IMR-90 (cell line): ENCODE measurements around the gene DHDDS.

ENCODE experiments used
- CEBPB ChIP-seq: IDR thresholded peaks from 2 replicates; pipeline ENCODE4 v1.6.1; 2012; ENCODE audit warnings: low read depth, low read length, improper control_type of control experiment
- FOS ChIP-seq: fragments of 150-350 bp; IDR thresholded peaks from 2 replicates; pipeline ENCODE4 v1.6.1; 2016; ENCODE audit warnings: low read depth, low read length
- MAFK ChIP-seq: IDR thresholded peaks from 2 replicates; pipeline ENCODE4 v1.6.1; 2012; ENCODE audit warnings: low read depth, low read length, improper control_type of control experiment
- MAZ ChIP-seq: IDR thresholded peaks from 2 replicates; pipeline ENCODE4 v1.6.1; 2012; ENCODE audit warnings: low read depth, mild to moderate bottlenecking, low read length, improper control_type of control experiment, moderate library complexity, borderline replicate concordance
- MXI1 ChIP-seq: IDR thresholded peaks from 2 replicates; pipeline ENCODE4 v1.6.1; 2012; ENCODE audit warnings: low read depth, mild to moderate bottlenecking, low read length, moderate library complexity, borderline replicate concordance
- NFE2L2 ChIP-seq: fragments of 150-350 bp; IDR thresholded peaks from 2 replicates; pipeline ENCODE4 v1.6.1; 2016; ENCODE audit warnings: low read depth, mild to moderate bottlenecking, low read length
- POLR2A ChIP-seq: IDR thresholded peaks from 2 replicates; pipeline ENCODE4 v1.6.1; 2012; ENCODE audit warnings: mild to moderate bottlenecking, low read depth, low read length
- RAD21 ChIP-seq: IDR thresholded peaks from 2 replicates; pipeline ENCODE4 v1.6.1; 2012; ENCODE audit warnings: low read length, improper control_type of control experiment
- RCOR1 ChIP-seq: IDR thresholded peaks from 2 replicates; pipeline ENCODE4 v1.6.1; 2012; ENCODE audit warnings: mild to moderate bottlenecking, low read length, improper control_type of control experiment; ENCODE audit not compliant: insufficient replicate concordance
- RFX5 ChIP-seq: IDR thresholded peaks from 2 replicates; pipeline ENCODE4 v1.8.0; 2012; ENCODE audit warnings: low read depth, mild to moderate bottlenecking, low read length, moderate library complexity
- SMC3 ChIP-seq: fragments of 150-350 bp; IDR thresholded peaks from 2 replicates; pipeline ENCODE4 v1.6.1; 2016; ENCODE audit warnings: low read depth, mild to moderate bottlenecking, antibody characterized with exemption, low read length, moderate library complexity
- TF ChIP-seq, protein P1 (sequence below): conservative IDR thresholded peaks from 2 replicates; pipeline ENCODE4 v1.5.1; 2012; ENCODE audit warnings: mild to moderate bottlenecking, low read depth, low read length, improper control_type of control experiment
- TF ChIP-seq, protein P2 (sequence below): fragments of 150-350 bp; IDR thresholded peaks from 2 replicates; pipeline ENCODE4 v1.6.1; 2017; ENCODE audit warnings: mild to moderate bottlenecking, antibody characterized with exemption, low read length, low read depth

DNA sequence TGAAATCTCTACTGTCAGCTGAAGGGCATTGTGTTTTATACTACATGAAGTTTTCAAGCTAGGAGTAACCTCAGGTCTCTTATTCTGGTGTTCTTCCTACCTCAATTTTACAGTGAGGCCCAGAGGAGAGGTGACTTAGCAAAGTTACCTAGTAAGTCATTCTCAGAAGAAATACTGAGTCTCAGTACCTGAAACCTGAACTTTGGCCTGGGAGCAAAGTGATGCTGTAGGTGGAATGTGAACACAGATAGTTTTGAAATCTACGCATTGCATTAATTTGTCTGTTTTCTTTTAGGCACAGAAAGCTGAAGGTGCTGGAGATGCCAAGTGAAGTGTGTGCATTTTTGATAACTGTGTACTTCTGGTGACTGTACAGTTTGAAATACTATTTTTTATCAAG lies 42.7 kb downstream of the DHDDS start:
- TF ChIP-seq POLR2A (no peak), MAFK (no peak), MXI1 (no peak), SMC3 (no peak), MAZ (no peak), RFX5 (no peak), RAD21 (no peak), CEBPB (no peak), FOS (no peak), NFE2L2 (no peak), RCOR1 (no peak)
- TF ChIP-seq, protein P1, sequence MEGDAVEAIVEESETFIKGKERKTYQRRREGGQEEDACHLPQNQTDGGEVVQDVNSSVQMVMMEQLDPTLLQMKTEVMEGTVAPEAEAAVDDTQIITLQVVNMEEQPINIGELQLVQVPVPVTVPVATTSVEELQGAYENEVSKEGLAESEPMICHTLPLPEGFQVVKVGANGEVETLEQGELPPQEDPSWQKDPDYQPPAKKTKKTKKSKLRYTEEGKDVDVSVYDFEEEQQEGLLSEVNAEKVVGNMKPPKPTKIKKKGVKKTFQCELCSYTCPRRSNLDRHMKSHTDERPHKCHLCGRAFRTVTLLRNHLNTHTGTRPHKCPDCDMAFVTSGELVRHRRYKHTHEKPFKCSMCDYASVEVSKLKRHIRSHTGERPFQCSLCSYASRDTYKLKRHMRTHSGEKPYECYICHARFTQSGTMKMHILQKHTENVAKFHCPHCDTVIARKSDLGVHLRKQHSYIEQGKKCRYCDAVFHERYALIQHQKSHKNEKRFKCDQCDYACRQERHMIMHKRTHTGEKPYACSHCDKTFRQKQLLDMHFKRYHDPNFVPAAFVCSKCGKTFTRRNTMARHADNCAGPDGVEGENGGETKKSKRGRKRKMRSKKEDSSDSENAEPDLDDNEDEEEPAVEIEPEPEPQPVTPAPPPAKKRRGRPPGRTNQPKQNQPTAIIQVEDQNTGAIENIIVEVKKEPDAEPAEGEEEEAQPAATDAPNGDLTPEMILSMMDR: no peak
- TF ChIP-seq, protein P2, sequence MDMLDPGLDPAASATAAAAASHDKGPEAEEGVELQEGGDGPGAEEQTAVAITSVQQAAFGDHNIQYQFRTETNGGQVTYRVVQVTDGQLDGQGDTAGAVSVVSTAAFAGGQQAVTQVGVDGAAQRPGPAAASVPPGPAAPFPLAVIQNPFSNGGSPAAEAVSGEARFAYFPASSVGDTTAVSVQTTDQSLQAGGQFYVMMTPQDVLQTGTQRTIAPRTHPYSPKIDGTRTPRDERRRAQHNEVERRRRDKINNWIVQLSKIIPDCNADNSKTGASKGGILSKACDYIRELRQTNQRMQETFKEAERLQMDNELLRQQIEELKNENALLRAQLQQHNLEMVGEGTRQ: no peak
